Endothelial cell of umbilical vein (primary cell): ENCODE results near the gene LIPK. TPM values are rescaled to one million over a fixed set of nuclear protein-coding genes. Genes with fewer than 3 reads are reported as not detected.

ENCODE experiments used
- BruUV-seq: library from RNA; stranded (reverse); fragments of 400-500 nt; replicated peaks from 2 replicates; lab custom pipeline; 2021; lab: Mats Ljungman, UMichigan
- CTCF ChIA-PET: fragments of 300-600, 350-600 bp; sonication (Branson Sonifier 250); formaldehyde crosslinking; loops from one replicate; lab custom pipeline; 2021; ENCODE audit warnings: antibody characterized with exemption, inconsistent platforms; lab: Charles Lee
- POLR2A ChIA-PET: fragments of 300-600, 350-600 bp; sonication (Branson Sonifier 250); formaldehyde crosslinking; loops from one replicate; lab custom pipeline; 2021; ENCODE audit warnings: antibody characterized with exemption, inconsistent platforms; lab: Charles Lee
- DNase-seq: peaks from one replicate; pipeline ENCODE4 v3.0.0-alpha.2; 2011; ENCODE audit warnings: low read depth, low spot score
- FAIRE-seq: peaks from 2 replicates; lab custom pipeline; 2011; peaks lifted over from hg19 to GRCh38; lab: Jason Lieb, UNC
- H2AFZ ChIP-seq: 2 replicates; pipeline ENCODE4 v1.6.0; 2012; ENCODE audit warnings: low read depth, low read length, control low read depth, inconsistent platforms
- H3K27ac ChIP-seq: 2 replicates; pipeline ENCODE4 v1.5.1; 2011; ENCODE audit warnings: low read depth, mild to moderate bottlenecking, control low read depth, low read length, moderate library complexity; ENCODE audit not compliant: insufficient read depth
- H3K27me3 ChIP-seq, 2 experiments: 2 replicates each; pipeline versions ENCODE4 v1.6.0 to v1.6.1; 2011; ENCODE audit warnings: low read length in 2 of 2, mixed read lengths in 1 of 2; ENCODE audit not compliant: control insufficient read depth in 2 of 2, insufficient read depth in 2 of 2
- H3K36me3 ChIP-seq, 2 experiments: 2 replicates in 1 of 2; 3 replicates in 1 of 2; pipeline ENCODE4 v1.5.1; 2011; ENCODE audit warnings: low read length in 2 of 2, mild to moderate bottlenecking in 1 of 2, moderate library complexity in 1 of 2; ENCODE audit not compliant: control insufficient read depth in 2 of 2, insufficient read depth in 2 of 2; ENCODE audit errors: extremely low read depth in 1 of 2
- H3K4me1 ChIP-seq: 3 replicates; pipeline ENCODE4 v1.5.1; 2011; ENCODE audit warnings: mild to moderate bottlenecking, low read length; ENCODE audit not compliant: control insufficient read depth, insufficient read depth; ENCODE audit errors: extremely low read depth
- H3K4me2 ChIP-seq: 2 replicates; pipeline ENCODE4 v1.6.1; 2011; ENCODE audit warnings: low read length, control low read depth, mixed read lengths; ENCODE audit not compliant: insufficient read depth
- H3K4me3 ChIP-seq, 3 experiments: fragments of 200-600 bp in 1 of 3; sonication (generic), shearing (Covaris generic) in 1 of 3; replicated peaks in 1 of 3; 2 replicates each; pipeline ENCODE4 v1.5.1; 2011 to 2016; ENCODE audit warnings: control low read depth in 3 of 3, low read length in 3 of 3, mild to moderate bottlenecking in 2 of 3, inconsistent platforms in 1 of 3, low read depth in 1 of 3, moderate library complexity in 1 of 3; ENCODE audit not compliant: insufficient read depth in 1 of 3
- H3K79me2 ChIP-seq: 2 replicates; pipeline ENCODE4 v1.6.0; 2012; ENCODE audit warnings: low read length, inconsistent platforms; ENCODE audit not compliant: control insufficient read depth, insufficient read depth
- H3K9ac ChIP-seq: replicated peaks from 2 replicates; pipeline ENCODE3; 2011; ENCODE audit warnings: low read length, control low read depth; ENCODE audit not compliant: insufficient read depth; ENCODE audit errors: extremely low read depth
- H3K9me1 ChIP-seq: replicated peaks from 3 replicates; pipeline ENCODE4 v1.6.0; 2011; ENCODE audit warnings: mild to moderate bottlenecking, low read length; ENCODE audit not compliant: control insufficient read depth, insufficient read depth; ENCODE audit errors: extremely low read depth
- H3K9me3 ChIP-seq: replicated peaks from 2 replicates; pipeline ENCODE4 v1.5.1; 2012; ENCODE audit warnings: low read length, inconsistent platforms; ENCODE audit not compliant: control insufficient read depth, insufficient read depth
- H4K20me1 ChIP-seq: replicated peaks from 2 replicates; pipeline ENCODE3; 2011; ENCODE audit warnings: mild to moderate bottlenecking, low read length; ENCODE audit not compliant: control insufficient read depth, insufficient read depth; ENCODE audit errors: extremely low read depth
- EZH2 ChIP-seq: IDR thresholded peaks from 2 replicates; pipeline ENCODE4 v1.6.1; 2012; ENCODE audit warnings: borderline replicate concordance, low read depth, mild to moderate bottlenecking, moderate library complexity, low read length, inconsistent platforms; ENCODE audit not compliant: severe bottlenecking
- FOS ChIP-seq: IDR thresholded peaks from 2 replicates; pipeline ENCODE4 v1.6.1; 2011; ENCODE audit warnings: mild to moderate bottlenecking, low read length, moderate library complexity, borderline replicate concordance; ENCODE audit not compliant: insufficient read depth
- GATA2 ChIP-seq: IDR thresholded peaks from 2 replicates; pipeline ENCODE4 v1.7.0; 2011; ENCODE audit warnings: low read depth, mild to moderate bottlenecking, moderate library complexity, mixed read lengths, low read length; ENCODE audit not compliant: insufficient read length, insufficient read depth
- JUN ChIP-seq: IDR thresholded peaks from 2 replicates; pipeline ENCODE4 v1.6.1; 2011; ENCODE audit warnings: borderline replicate concordance, low read depth; ENCODE audit not compliant: insufficient read length, insufficient read depth
- MAX ChIP-seq: IDR thresholded peaks from 2 replicates; pipeline ENCODE4 v1.6.1; 2011; ENCODE audit not compliant: insufficient read depth, insufficient read length
- MYC ChIP-seq: IDR thresholded peaks from one replicate; pipeline ENCODE4 v1.6.1; 2011; ENCODE audit warnings: mild to moderate bottlenecking, low read depth, low read length
- POLR2A ChIP-seq: IDR thresholded peaks from 2 replicates; pipeline ENCODE4 v1.6.1; 2012; ENCODE audit warnings: low read depth, mild to moderate bottlenecking, control low read depth, low read length
- POLR2AphosphoS5 ChIP-seq: IDR thresholded peaks from 2 replicates; pipeline ENCODE4 v1.6.1; 2012; ENCODE audit warnings: low read depth, mild to moderate bottlenecking, control low read depth, low read length, moderate library complexity; ENCODE audit not compliant: insufficient read depth
- dilution Hi-C: fragments of 300-500 bp; cut with MboI; formaldehyde crosslinking; loops from one replicate; pipeline ENCODE4 v1.15.0; 2019; ENCODE audit warnings: low sequenced_read_pairs; ENCODE audit not compliant: extremely low pct_ligation_motif_present
- intact Hi-C: fragments of 100-400 bp; cut with micrococcal nuclease; formaldehyde crosslinking; loops from one replicate; pipeline ENCODE4 v1.10.0; 2022
- polyA plus RNA-seq, 4 experiments: library from polyadenylated mRNA; depleted of rRNA in 3 of 4; stranded (reverse) in 3 of 4; unstranded in 1 of 4; fragments of >200 nt; gene quantifications; 2 replicates each; pipeline versions ENCODE4 v1.2.1 to v1.2.3, GENCODE V29; 2011 to 2012; ENCODE audit warnings: missing spikeins in 1 of 4
- total RNA-seq: library from RNA; stranded (reverse); gene quantifications from 2 replicates; pipeline ENCODE4 v1.2.3, GENCODE V29; 2021
- TF ChIP-seq, protein P1 (sequence below), 2 donors: IDR thresholded peaks; 1 replicate in 1 of 2; 2 replicates in 1 of 2; pipeline ENCODE4 v1.5.1; 2011; ENCODE audit warnings: low read length in 2 of 2, mild to moderate bottlenecking in 2 of 2, moderate library complexity in 2 of 2, control low read depth in 1 of 2, inconsistent platforms in 1 of 2, low read depth in 1 of 2; ENCODE audit not compliant: insufficient read depth in 1 of 2; ENCODE audit errors: extremely low read depth in 1 of 2

The LIPK gene
- total and polyA plus RNA-seq, 2 donors (not counting 3 experiments of a cell fraction or from before 2014, with no cell fraction given), result not detected

- ChIA-PET CTCF (interaction anchor here (0.7 to 2.9 kb wide), 19 partner anchors 9 to 164 kb away, joined by 3 to 20 read pairs (median 3); partner anchors contain the start of gene RNLS), POLR2A (no interaction called here)
- DNase-seq (peak; percentile 13), FAIRE-seq (no peak)
- TF ChIP-seq POLR2A, result no peak
- TF ChIP-seq, protein P1, sequence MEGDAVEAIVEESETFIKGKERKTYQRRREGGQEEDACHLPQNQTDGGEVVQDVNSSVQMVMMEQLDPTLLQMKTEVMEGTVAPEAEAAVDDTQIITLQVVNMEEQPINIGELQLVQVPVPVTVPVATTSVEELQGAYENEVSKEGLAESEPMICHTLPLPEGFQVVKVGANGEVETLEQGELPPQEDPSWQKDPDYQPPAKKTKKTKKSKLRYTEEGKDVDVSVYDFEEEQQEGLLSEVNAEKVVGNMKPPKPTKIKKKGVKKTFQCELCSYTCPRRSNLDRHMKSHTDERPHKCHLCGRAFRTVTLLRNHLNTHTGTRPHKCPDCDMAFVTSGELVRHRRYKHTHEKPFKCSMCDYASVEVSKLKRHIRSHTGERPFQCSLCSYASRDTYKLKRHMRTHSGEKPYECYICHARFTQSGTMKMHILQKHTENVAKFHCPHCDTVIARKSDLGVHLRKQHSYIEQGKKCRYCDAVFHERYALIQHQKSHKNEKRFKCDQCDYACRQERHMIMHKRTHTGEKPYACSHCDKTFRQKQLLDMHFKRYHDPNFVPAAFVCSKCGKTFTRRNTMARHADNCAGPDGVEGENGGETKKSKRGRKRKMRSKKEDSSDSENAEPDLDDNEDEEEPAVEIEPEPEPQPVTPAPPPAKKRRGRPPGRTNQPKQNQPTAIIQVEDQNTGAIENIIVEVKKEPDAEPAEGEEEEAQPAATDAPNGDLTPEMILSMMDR (IDR thresholded peaks at IDR 0.05; ENCODE audit: extremely low read depth in 1 of 2, insufficient read depth in 1 of 2, low read depth in 1 of 2, low read length in 2 of 2), result peak; percentile 55 to 58
- intact Hi-C loops (no loop called here), dilution Hi-C loops (no loop called here)
- Histone ChIP-seq H3K4me1 (no peaks in the 10 kb centered on the region), H3K9ac (no peak overlapping the region), H3K36me3 (no peaks in the 10 kb centered on the region), H3K9me1 (no peaks in the 10 kb centered on the region), H3K27me3 (peaks cover 3 to 13% of the 10 kb centered on the region in 2 experiments), H3K4me3 (no peak overlapping the region), H3K4me2 (no peak overlapping the region), H3K9me3 (no peaks in the 10 kb centered on the region), H4K20me1 (no peaks in the 10 kb centered on the region), H3K27ac (no peak overlapping the region), H3K79me2 (no peaks in the 10 kb centered on the region), H2AFZ (no peak overlapping the region)
- BruUV-seq, result no TSS peak
These were observed 22.2 kb downstream of the LIPK start for GRCh38 chr10:88728107-88728763.

- ChIA-PET POLR2A (no interaction called here), CTCF (interaction anchor here (2.8 kb wide), 1 partner anchor 166 kb away, joined by 10 read pairs; no protein-coding TSS in a partner anchor)
- no peak for DNase-seq
- intact Hi-C loops (no loop called here), dilution Hi-C loops (no loop called here)
- H3K27me3 ChIP-seq, result peaks cover 0 to 8% of the 10 kb centered on the region in 2 experiments
- H2AFZ ChIP-seq, result no peak overlapping the region
- no peaks in the 10 kb centered on the region for H3K36me3 ChIP-seq
- H3K9me1 ChIP-seq, result no peaks in the 10 kb centered on the region
- no peak for FAIRE-seq
- H3K9ac ChIP-seq, result no peak overlapping the region
- H3K27ac ChIP-seq, result no peak overlapping the region
- no TSS peak for BruUV-seq
- TF ChIP-seq MYC (no peak), POLR2A (no peak), MAX (no peak), GATA2 (no peak), POLR2AphosphoS5 (no peak), JUN (no peak), EZH2 (no peak), FOS (no peak)
- TF ChIP-seq, protein P1 (IDR thresholded peaks at IDR 0.05; ENCODE audit: extremely low read depth in 1 of 2, insufficient read depth in 1 of 2, low read depth in 1 of 2, low read length in 2 of 2), result no peak
- no peaks in the 10 kb centered on the region for H4K20me1 ChIP-seq
- H3K4me2 ChIP-seq, result no peak overlapping the region
- H3K4me3 ChIP-seq, result no peak overlapping the region
- H3K9me3 ChIP-seq, result no peaks in the 10 kb centered on the region
- no peaks in the 10 kb centered on the region for H3K4me1 ChIP-seq
- H3K79me2 ChIP-seq, result no peaks in the 10 kb centered on the region
These were observed 24.8 kb downstream of the LIPK start for GRCh38 chr10:88730864-88731263.
